HepG2 (cell line): ENCODE results near the gene DDC. TPM values are rescaled to one million over a fixed set of nuclear protein-coding genes. Genes with fewer than 3 reads are reported as not detected.

Experiments used
- ATAC-seq: fragments of 200-7000 bp; cut with Tn5 transposase; 3 replicates; pipeline ENCODE4 v1.9.1; 2020; ENCODE audit warnings: mild to moderate bottlenecking, moderate library complexity
- BruUV-seq: library from RNA; stranded (reverse); fragments of 400-500 nt; replicated peaks from 2 replicates; lab custom pipeline; 2021; lab: Mats Ljungman, UMichigan
- CTCF ChIA-PET: fragments of 300-600 bp; formaldehyde crosslinking; extraction: SDS; loops from one replicate; lab custom pipeline; 2021; ENCODE audit warnings: low total read pairs, inconsistent platforms, low intra/inter-chr PET ratio; lab: Yijun Ruan, JAX
- POLR2A ChIA-PET: fragments of 350-600 bp; sonication (Branson Sonifier 250); formaldehyde crosslinking; loops from one replicate; lab custom pipeline; 2020; ENCODE audit warnings: antibody characterized with exemption, inconsistent platforms; lab: Yijun Ruan, JAX
- DNase-seq: peaks from one replicate; pipeline ENCODE4 v3.0.0-alpha.2; 2015; ENCODE audit warnings: low spot score
- FAIRE-seq: peaks from 3 replicates; lab custom pipeline; 2011; peaks lifted over from hg19 to GRCh38; lab: Jason Lieb, UNC
- H2AFZ ChIP-seq: one replicate; pipeline ENCODE4 v1.6.1; 2011; ENCODE audit warnings: low read length, inconsistent platforms
- H3K27ac ChIP-seq: fragments of 300-600 bp; 3 replicates; pipeline ENCODE4 v1.8.0; 2011; ENCODE audit warnings: mixed run types, mild to moderate bottlenecking, mixed read lengths, low read length, inconsistent platforms; ENCODE audit not compliant: insufficient read depth; ENCODE audit errors: extremely low read length
- H3K27me3 ChIP-seq, 2 experiments: fragments of 200-600 bp in 1 of 2; 2 replicates in 1 of 2; 3 replicates in 1 of 2; pipeline versions ENCODE4 v1.6.0 to v1.8.0; 2011; ENCODE audit warnings: low read length in 2 of 2, mild to moderate bottlenecking in 2 of 2, moderate library complexity in 2 of 2, inconsistent platforms in 1 of 2; ENCODE audit not compliant: insufficient read depth in 2 of 2, control insufficient read depth in 1 of 2
- H3K36me3 ChIP-seq, 2 experiments: fragments of 200-600 bp in 1 of 2; replicated peaks in 1 of 2; 2 replicates in 1 of 2; 3 replicates in 1 of 2; pipeline versions ENCODE4 v1.5.1 to v1.8.0; 2011; ENCODE audit warnings: low read length in 2 of 2, inconsistent platforms in 1 of 2; ENCODE audit not compliant: insufficient read depth in 2 of 2, control insufficient read depth in 1 of 2
- H3K4me1 ChIP-seq: 2 replicates; pipeline ENCODE4 v1.5.1; 2012; ENCODE audit warnings: low read length, inconsistent platforms; ENCODE audit not compliant: insufficient read depth
- H3K4me2 ChIP-seq: 2 replicates; pipeline ENCODE4 v1.6.0; 2011; ENCODE audit warnings: low read depth, low read length, inconsistent platforms
- H3K4me3 ChIP-seq, 3 experiments: fragments of 200-600 bp in 1 of 3; sonication (generic), shearing (Covaris generic) in 1 of 3; replicated peaks in 1 of 3; 2 replicates each; pipeline ENCODE4 v1.5.1; 2011 to 2016; ENCODE audit warnings: low read length in 3 of 3, inconsistent platforms in 2 of 3, low read depth in 2 of 3, mild to moderate bottlenecking in 2 of 3, control low read depth in 1 of 3, mixed read lengths in 1 of 3; ENCODE audit not compliant: insufficient read depth in 1 of 3
- H3K79me2 ChIP-seq: one replicate; pipeline ENCODE4 v1.6.1; 2011; ENCODE audit warnings: low read length, inconsistent platforms; ENCODE audit not compliant: insufficient read depth
- H3K9ac ChIP-seq: 2 replicates; pipeline ENCODE4 v1.6.0; 2011; ENCODE audit warnings: mild to moderate bottlenecking, low read depth, low read length, inconsistent platforms; ENCODE audit not compliant: insufficient read depth
- H3K9me3 ChIP-seq: 2 replicates; pipeline ENCODE4 v1.5.1; 2012; ENCODE audit warnings: mild to moderate bottlenecking, low read length
- H4K20me1 ChIP-seq: 2 replicates; pipeline ENCODE4 v1.6.0; 2011; ENCODE audit warnings: inconsistent platforms, mild to moderate bottlenecking, low read length, moderate library complexity; ENCODE audit not compliant: insufficient read depth
- EEA1 ChIP-seq: sonication (generic); formaldehyde crosslinking; IDR thresholded peaks from 2 replicates; pipeline ENCODE4 v1.5.1; 2020; ENCODE audit warnings: mild to moderate bottlenecking, missing genetic modification reagents, borderline replicate concordance
- JARID2 ChIP-seq: sonication (generic); formaldehyde crosslinking; IDR thresholded peaks from 2 replicates; pipeline ENCODE4 v1.8.1; 2023; ENCODE audit warnings: missing genetic modification reagents, inconsistent platforms; ENCODE audit not compliant: insufficient replicate concordance
- NCOA2 ChIP-seq: sonication (generic); formaldehyde crosslinking; IDR thresholded peaks from 2 replicates; pipeline ENCODE4 v1.8.0; 2022; ENCODE audit warnings: inconsistent platforms
- NFE2L1 ChIP-seq: sonication (generic); formaldehyde crosslinking; IDR thresholded peaks from 2 replicates; pipeline ENCODE4 v1.4.0; 2020; ENCODE audit warnings: missing genetic modification reagents, mild to moderate bottlenecking, borderline replicate concordance
- REST ChIP-seq, 2 experiments: IDR thresholded peaks; 2 replicates each; pipeline ENCODE4 v1.6.1; 2011 to 2012; ENCODE audit warnings: low read length in 2 of 2, borderline replicate concordance in 1 of 2, low read depth in 1 of 2, mild to moderate bottlenecking in 1 of 2, moderate library complexity in 1 of 2
- SALL2 ChIP-seq: sonication (generic); formaldehyde crosslinking; IDR thresholded peaks from 2 replicates; pipeline ENCODE4 v1.8.1; 2023; ENCODE audit warnings: mild to moderate bottlenecking, missing genetic modification reagents, inconsistent platforms
- SP4 ChIP-seq: sonication (generic); formaldehyde crosslinking; IDR thresholded peaks from 2 replicates; pipeline ENCODE4 v1.8.1; 2023; ENCODE audit warnings: mild to moderate bottlenecking, missing genetic modification reagents
- TOPORS ChIP-seq: sonication (generic); formaldehyde crosslinking; IDR thresholded peaks from 2 replicates; pipeline ENCODE4 v1.8.0; 2023; ENCODE audit warnings: mild to moderate bottlenecking, missing genetic modification reagents
- XBP1 ChIP-seq: sonication (generic); formaldehyde crosslinking; IDR thresholded peaks from 2 replicates; pipeline ENCODE4 v1.5.0; 2020; ENCODE audit warnings: missing genetic modification reagents
- ZKSCAN1 ChIP-seq: fragments of 150-350 bp; IDR thresholded peaks from 2 replicates; pipeline ENCODE4 v1.6.1; 2014; ENCODE audit warnings: low read length
- ZNF264 ChIP-seq: sonication (generic); formaldehyde crosslinking; IDR thresholded peaks from 2 replicates; pipeline ENCODE4 v1.4.0; 2020; ENCODE audit warnings: missing genetic modification reagents
- ZNF33A ChIP-seq: sonication (generic); formaldehyde crosslinking; IDR thresholded peaks from 2 replicates; pipeline ENCODE4 v1.5.1; 2020; ENCODE audit warnings: missing genetic modification reagents, mild to moderate bottlenecking, moderate library complexity, borderline replicate concordance
- ZNF687 ChIP-seq: sonication (generic); formaldehyde crosslinking; IDR thresholded peaks from 2 replicates; pipeline ENCODE4 v1.5.1; 2020; ENCODE audit warnings: mild to moderate bottlenecking, missing genetic modification reagents, moderate library complexity
- WGBS: methylation state at CpG from one replicate; pipeline ENCODE4 v1.1.6; 2017; ENCODE audit warnings: low lambda C conversion rate; 5-methylcytosine and 5-hydroxymethylcytosine counted together
- in situ Hi-C: cut with HindIII; loops from 2 replicates; pipeline ENCODE4 v1.10.0; 2017; ENCODE audit warnings: low pct_unique_long_range_greater_than_20kb; ENCODE audit not compliant: extremely low pct_ligation_motif_present
- intact Hi-C: fragments of 100-400 bp; cut with micrococcal nuclease; formaldehyde crosslinking; loops from one replicate; pipeline ENCODE4 v1.10.0; 2022; ENCODE audit not compliant: unreplicated experiment
- polyA plus RNA-seq, 8 experiments: library from polyadenylated mRNA; depleted of rRNA in 3 of 8; stranded (reverse) in 7 of 8; unstranded in 1 of 8; fragments of >200 nt; fragmentation: Illumina TruSeq in 4 of 8; extraction: Trizol in 4 of 8; gene quantifications; 2 replicates each; pipeline versions ENCODE4 v1.2.1 to v1.2.3, GENCODE V29; 2011 to 2016; ENCODE audit warnings: low read depth in 4 of 8, missing spikeins in 1 of 8, mixed read lengths in 1 of 8; ENCODE audit not compliant: insufficient read depth in 1 of 8
- total RNA-seq, 5 experiments: library from RNA; depleted of rRNA; stranded (reverse); fragments of >200 nt; fragmentation: Illumina TruSeq; extraction: Trizol; gene quantifications; 2 replicates each; pipeline ENCODE4 v1.2.3, GENCODE V29; 2016; ENCODE audit warnings: low read depth in 1 of 5

DDC gene
- total and polyA plus RNA-seq, 2 of the 13 experiments (the other 11 are each of a cell fraction or from before 2014, with no cell fraction given) = 11.7 to 93.3 TPM

- Histone ChIP-seq H3K27ac (no peak overlapping the region), H3K9ac (no peak overlapping the region), H3K4me3 (no peak overlapping the region)
- no peak for TF ChIP-seq ZNF264 (CRISPR knock-in tag)
- no peak for TF ChIP-seq SP4 (CRISPR knock-in tag)
- no peak for TF ChIP-seq ZNF33A (CRISPR knock-in tag)
- no peak for TF ChIP-seq NCOA2 (CRISPR knock-in tag)
- no peak for TF ChIP-seq ZKSCAN1
- TF ChIP-seq REST (IDR thresholded peaks at IDR 0.05; ENCODE audit: borderline replicate concordance in 1 of 2, low read depth in 1 of 2, low read length in 2 of 2) = no peak
- TF ChIP-seq ZNF687 (CRISPR knock-in tag) = no peak
- no peak for TF ChIP-seq XBP1 (CRISPR knock-in tag)
- TF ChIP-seq JARID2 (CRISPR knock-in tag) = no peak
- TF ChIP-seq SALL2 (CRISPR knock-in tag) = no peak
- TF ChIP-seq EEA1 (CRISPR knock-in tag) = no peak
- no peak for TF ChIP-seq TOPORS (CRISPR knock-in tag)
- no peak for TF ChIP-seq NFE2L1
- TF ChIP-seq, all 625 proteins: peak for 0
- Histone ChIP-seq H3K79me2 (no peaks in the 10 kb centered on the region), H3K9me3 (no peaks in the 10 kb centered on the region), H3K4me1 (peaks cover 7% of the 10 kb centered on the region), H4K20me1 (no peaks in the 10 kb centered on the region), H3K4me2 (no peak overlapping the region), H3K36me3 (no peaks in the 10 kb centered on the region), H3K27me3 (no peaks in the 10 kb centered on the region), H2AFZ (no peak overlapping the region)
- ChIA-PET POLR2A (no interaction called here), CTCF (no interaction called here)
- in situ Hi-C loops = loop anchor here (25.0 kb wide), 1 partner anchor 682 kb away; no protein-coding TSS in a partner anchor
- FAIRE-seq (no peak), ATAC-seq (no peak), DNase-seq (no peak)
- 78% methylated on average over 5 of the region's 5 CpGs for WGBS
- BruUV-seq = no TSS peak
- intact Hi-C loops = no loop called here
These were observed 110.2 kb downstream of the DDC start for GRCh38 chr7:50454968-50455367.
